ENCODE results near the gene NAP1L4.

Gene NAP1L4

DNA sequence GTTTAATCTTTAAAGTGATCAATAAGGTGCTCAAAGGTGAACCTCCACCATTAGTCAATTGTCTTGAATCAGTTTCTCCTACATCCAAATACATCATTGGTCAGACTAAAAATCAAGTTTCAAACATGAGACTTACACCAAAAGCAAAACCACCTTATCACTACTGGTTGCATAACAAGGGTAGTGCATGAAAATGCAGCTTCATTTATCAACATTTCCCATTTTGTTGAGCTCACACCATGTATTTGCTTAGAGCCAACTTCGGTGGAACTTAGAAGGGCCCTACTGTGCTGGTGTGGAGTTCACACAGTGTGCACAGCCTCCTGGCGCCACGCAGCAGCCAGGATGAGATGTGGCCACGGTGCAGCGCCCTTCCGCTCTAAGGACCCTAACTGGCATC, 39.8 kb downstream of the NAP1L4 start:
- TF ChIP-seq, protein P1, sequence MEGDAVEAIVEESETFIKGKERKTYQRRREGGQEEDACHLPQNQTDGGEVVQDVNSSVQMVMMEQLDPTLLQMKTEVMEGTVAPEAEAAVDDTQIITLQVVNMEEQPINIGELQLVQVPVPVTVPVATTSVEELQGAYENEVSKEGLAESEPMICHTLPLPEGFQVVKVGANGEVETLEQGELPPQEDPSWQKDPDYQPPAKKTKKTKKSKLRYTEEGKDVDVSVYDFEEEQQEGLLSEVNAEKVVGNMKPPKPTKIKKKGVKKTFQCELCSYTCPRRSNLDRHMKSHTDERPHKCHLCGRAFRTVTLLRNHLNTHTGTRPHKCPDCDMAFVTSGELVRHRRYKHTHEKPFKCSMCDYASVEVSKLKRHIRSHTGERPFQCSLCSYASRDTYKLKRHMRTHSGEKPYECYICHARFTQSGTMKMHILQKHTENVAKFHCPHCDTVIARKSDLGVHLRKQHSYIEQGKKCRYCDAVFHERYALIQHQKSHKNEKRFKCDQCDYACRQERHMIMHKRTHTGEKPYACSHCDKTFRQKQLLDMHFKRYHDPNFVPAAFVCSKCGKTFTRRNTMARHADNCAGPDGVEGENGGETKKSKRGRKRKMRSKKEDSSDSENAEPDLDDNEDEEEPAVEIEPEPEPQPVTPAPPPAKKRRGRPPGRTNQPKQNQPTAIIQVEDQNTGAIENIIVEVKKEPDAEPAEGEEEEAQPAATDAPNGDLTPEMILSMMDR (IDR thresholded peaks at IDR 0.05; ENCODE audit: insufficient read depth, low read depth, low read length, missing control alignments): no peak
- no peak overlapping the region for H3K4me3 ChIP-seq (ENCODE audit: low read depth, low read length)
- DNase-seq (ENCODE audit: low read depth): no peak

DNA sequence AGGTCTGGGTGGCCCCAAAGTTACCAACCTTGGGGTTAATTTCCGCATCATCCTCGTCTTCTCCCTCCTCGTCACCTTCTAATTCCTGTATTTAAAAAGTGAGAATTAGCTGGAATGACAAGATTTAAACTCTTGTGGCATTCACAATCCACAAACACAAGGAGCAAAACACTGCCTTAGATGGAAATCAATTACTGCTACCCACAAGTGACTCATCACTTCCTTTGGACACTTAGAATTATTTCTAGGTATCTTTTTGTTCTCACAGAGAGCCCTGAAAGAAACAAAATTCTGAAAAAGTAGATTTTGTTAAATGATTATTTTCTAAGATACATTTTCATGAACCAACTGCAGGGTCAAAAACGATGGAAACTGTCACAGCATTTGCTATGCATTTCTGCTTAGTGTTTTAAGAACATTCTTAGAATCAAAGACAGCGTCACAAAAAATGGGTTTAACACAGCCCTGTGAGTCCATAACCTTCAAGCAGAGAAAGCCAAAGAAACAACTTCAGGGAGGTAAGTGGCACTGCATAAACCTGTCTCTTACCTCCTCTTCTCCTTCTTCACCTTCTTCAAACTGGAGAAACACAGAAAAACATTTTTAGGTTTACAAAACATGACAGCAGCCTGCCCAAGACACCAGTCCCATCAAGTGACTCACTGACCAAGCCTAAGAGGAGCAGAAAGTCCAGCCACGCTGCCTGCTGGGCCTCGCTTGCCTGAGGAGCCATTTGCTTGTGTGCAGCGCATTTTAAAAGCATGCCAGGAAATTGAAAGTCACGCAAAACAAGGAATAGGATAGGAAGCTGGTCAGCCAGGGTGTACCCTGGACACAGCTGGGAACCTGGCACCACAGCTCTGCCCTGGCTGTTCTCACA, 40.7 kb downstream of the NAP1L4 start:
- no peak for DNase-seq (ENCODE audit: low read depth)
- TF ChIP-seq, protein P1 (IDR thresholded peaks at IDR 0.05; ENCODE audit: insufficient read depth, low read depth, low read length, missing control alignments): no peak
- no peak overlapping the region for H3K4me3 ChIP-seq (ENCODE audit: low read depth, low read length)

DNA sequence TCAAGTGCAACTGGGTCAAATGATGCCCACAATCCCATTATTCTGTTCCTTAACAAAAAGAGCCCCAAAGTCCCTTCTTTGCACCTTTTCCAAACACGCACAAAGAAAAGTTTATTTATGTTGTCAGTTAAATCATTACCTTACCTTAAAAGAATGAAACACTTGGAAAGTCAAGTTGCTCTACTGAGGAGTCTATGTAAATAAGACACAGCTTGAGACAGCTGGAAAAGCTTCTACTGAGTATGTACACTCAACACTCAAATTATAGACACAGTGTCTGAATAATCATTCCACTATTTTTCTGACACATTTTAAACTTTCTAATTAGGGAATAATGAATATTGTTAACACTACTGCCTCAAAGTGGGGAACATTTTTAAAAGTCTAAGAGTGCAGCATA, 41.3 kb downstream of the NAP1L4 start:
- no peak for DNase-seq (ENCODE audit: low read depth)
- no peak overlapping the region for H3K4me3 ChIP-seq (ENCODE audit: low read depth, low read length)
- TF ChIP-seq, protein P1 (IDR thresholded peaks at IDR 0.05; ENCODE audit: insufficient read depth, low read depth, low read length, missing control alignments): no peak

DNA sequence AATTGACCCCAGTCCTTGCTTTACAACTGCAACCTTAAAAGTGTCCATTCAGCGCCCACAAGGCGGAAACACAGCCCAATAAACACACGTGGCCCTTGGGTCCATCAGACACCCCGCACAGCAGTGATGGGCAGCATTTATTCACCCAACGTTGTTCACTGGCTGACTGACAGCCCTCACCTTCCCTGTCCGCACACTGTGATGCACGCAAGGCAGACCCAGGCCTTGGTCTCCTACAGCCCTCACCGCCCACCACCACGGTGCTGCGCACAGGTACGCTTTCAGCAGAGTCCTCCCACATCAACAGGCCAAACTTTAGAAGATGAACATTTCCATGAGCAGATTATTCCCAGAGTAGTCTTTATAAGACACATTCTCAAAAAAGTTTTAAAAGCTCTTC, 42.2 kb downstream of the NAP1L4 start:
- H3K4me3 ChIP-seq (ENCODE audit: low read depth, low read length): no peak overlapping the region
- no peak for DNase-seq (ENCODE audit: low read depth)
- TF ChIP-seq, protein P1 (IDR thresholded peaks at IDR 0.05; ENCODE audit: insufficient read depth, low read depth, low read length, missing control alignments): no peak

DNA sequence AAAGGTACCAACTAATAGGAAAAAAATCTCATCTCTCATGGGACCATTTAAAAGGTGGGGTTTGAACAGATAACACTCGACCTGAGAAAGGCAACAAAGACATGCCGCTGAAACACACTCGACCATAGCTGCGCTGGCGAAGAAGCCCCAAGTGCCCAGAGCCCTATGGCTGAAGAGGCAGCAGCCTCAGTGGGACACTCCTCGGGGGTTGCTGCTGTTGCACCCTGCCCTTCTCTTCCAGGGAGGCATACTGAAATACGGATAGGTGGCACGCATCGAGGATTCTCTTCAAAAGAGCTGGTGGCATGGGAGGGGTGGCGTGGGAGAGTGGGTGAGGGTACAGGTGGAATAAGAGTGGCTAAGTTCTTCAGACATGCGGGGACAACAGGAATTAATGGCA, 44.4 kb downstream of the NAP1L4 start:
- TF ChIP-seq, protein P1 (IDR thresholded peaks at IDR 0.05; ENCODE audit: insufficient read depth, low read depth, low read length, missing control alignments): no peak
- DNase-seq (ENCODE audit: low read depth): no peak
- H3K4me3 ChIP-seq (ENCODE audit: low read depth, low read length): no peak overlapping the region

DNA sequence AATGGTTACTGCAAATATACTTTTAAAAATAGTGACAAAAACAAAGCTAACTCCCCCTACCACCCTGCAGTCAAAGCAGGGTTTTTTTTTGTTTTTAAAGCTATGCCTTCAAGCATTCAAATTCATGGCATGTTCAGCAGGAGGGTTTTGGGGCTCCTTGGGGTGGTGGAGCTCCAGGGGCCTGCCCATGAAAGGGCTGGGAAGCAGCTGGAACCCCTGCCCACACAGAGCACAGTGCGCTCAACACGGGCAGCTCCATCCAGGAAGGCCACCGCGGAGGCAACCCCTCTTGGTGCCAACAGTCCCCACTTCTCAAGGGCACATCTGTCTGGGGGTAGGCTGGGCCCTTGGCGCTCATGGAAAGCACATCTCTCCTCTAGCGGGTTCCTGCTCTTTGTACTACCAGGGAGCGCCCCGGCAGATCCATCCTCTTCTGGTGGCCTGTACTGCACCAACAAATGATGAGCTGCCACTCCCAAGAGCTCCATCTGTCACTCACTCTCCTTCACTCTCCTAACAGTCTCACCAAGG, 46.3 kb downstream of the NAP1L4 start:
- DNase-seq (ENCODE audit: low read depth): no peak
- no peak overlapping the region for H3K4me3 ChIP-seq (ENCODE audit: low read depth, low read length)
- TF ChIP-seq, protein P1 (IDR thresholded peaks at IDR 0.05; ENCODE audit: insufficient read depth, low read depth, low read length, missing control alignments): no peak
